ENCODE results near the gene AGTRAP.

AGTRAP gene

GRCh38 chr1:11770011-11770410 is 34.1 kb downstream of the AGTRAP start:
- Histone ChIP-seq H3K4me2 (no peak overlapping the region), H3K36me3 (ENCODE audit: insufficient read depth) (no peaks in the 10 kb centered on the region), H4K20me1 (ENCODE audit: insufficient read depth) (no peaks in the 10 kb centered on the region), H3K4me3 (IDR thresholded peaks at IDR 0.05; ENCODE audit: insufficient read depth, low read depth, low read length) (no peak overlapping the region), H3K79me2 (ENCODE audit: insufficient read depth, low read depth) (no peaks in the 10 kb centered on the region), H3K27ac (no peak overlapping the region), H3K9ac (no peak overlapping the region), H3K27me3 (ENCODE audit: insufficient read depth, low read depth) (peaks cover 42% of the 10 kb centered on the region), H2AFZ (ENCODE audit: low read depth) (no peak overlapping the region), H3K4me1 (ENCODE audit: low read depth, poor library complexity, severe bottlenecking) (no peaks in the 10 kb centered on the region)
- no peak for TF ChIP-seq CTCF (conservative IDR thresholded peaks at IDR 0.05; ENCODE audit: low read depth, low read length)

GRCh38 chr1:11771481-11772043 is 35.6 kb downstream of the AGTRAP start:
- no peaks in the 10 kb centered on the region for H4K20me1 ChIP-seq (ENCODE audit: insufficient read depth)

GRCh38 chr1:11772458-11772857 is 36.5 kb downstream of the AGTRAP start:
- H3K27me3 ChIP-seq (ENCODE audit: insufficient read depth, low read depth): peaks cover 26% of the 10 kb centered on the region
- H3K79me2 ChIP-seq (ENCODE audit: insufficient read depth, low read depth): no peaks in the 10 kb centered on the region
- no peak for TF ChIP-seq CTCF (conservative IDR thresholded peaks at IDR 0.05; ENCODE audit: low read depth, low read length)
- H4K20me1 ChIP-seq (ENCODE audit: insufficient read depth): no peaks in the 10 kb centered on the region
- H3K4me3 ChIP-seq (IDR thresholded peaks at IDR 0.05; ENCODE audit: insufficient read depth, low read depth, low read length): no peak overlapping the region
- no peak overlapping the region for H3K9ac ChIP-seq
- H3K4me2 ChIP-seq: no peak overlapping the region
- no peaks in the 10 kb centered on the region for H3K36me3 ChIP-seq (ENCODE audit: insufficient read depth)
- H3K4me1 ChIP-seq (ENCODE audit: low read depth, poor library complexity, severe bottlenecking): no peaks in the 10 kb centered on the region
- H2AFZ ChIP-seq (ENCODE audit: low read depth): no peak overlapping the region
- no peak overlapping the region for H3K27ac ChIP-seq

More at GRCh38 chr1:11771481-11772043, 35.6 kb downstream of the AGTRAP start:
- no peak for TF ChIP-seq CTCF (conservative IDR thresholded peaks at IDR 0.05; ENCODE audit: low read depth, low read length)
- Histone ChIP-seq H3K4me1 (ENCODE audit: low read depth, poor library complexity, severe bottlenecking) (no peaks in the 10 kb centered on the region), H3K27me3 (ENCODE audit: insufficient read depth, low read depth) (peaks cover 31% of the 10 kb centered on the region), H2AFZ (ENCODE audit: low read depth) (no peak overlapping the region), H3K79me2 (ENCODE audit: insufficient read depth, low read depth) (no peaks in the 10 kb centered on the region), H3K36me3 (ENCODE audit: insufficient read depth) (no peaks in the 10 kb centered on the region), H3K4me2 (no peak overlapping the region), H3K4me3 (IDR thresholded peaks at IDR 0.05; ENCODE audit: insufficient read depth, low read depth, low read length) (no peak overlapping the region), H3K27ac (no peak overlapping the region), H3K9ac (no peak overlapping the region)

- H3K27me3 ChIP-seq (ENCODE audit: insufficient read depth, low read depth): peaks cover 13% of the 10 kb centered on the region; the same call in 1 of the 2 replicates
- no peak for TF ChIP-seq CTCF (conservative IDR thresholded peaks at IDR 0.05; ENCODE audit: low read depth, low read length)
- no peaks in the 10 kb centered on the region for H3K36me3 ChIP-seq (ENCODE audit: insufficient read depth)
Measured at GRCh38 chr1:11774753-11775152, 38.8 kb downstream of the AGTRAP start.

More at GRCh38 chr1:11774753-11775152, 38.8 kb downstream of the AGTRAP start:
- Histone ChIP-seq H3K27ac (no peak overlapping the region), H3K4me3 (IDR thresholded peaks at IDR 0.05; ENCODE audit: insufficient read depth, low read depth, low read length) (no peak overlapping the region), H3K4me2 (no peak overlapping the region), H3K9ac (no peak overlapping the region), H3K4me1 (ENCODE audit: low read depth, poor library complexity, severe bottlenecking) (no peaks in the 10 kb centered on the region), H3K79me2 (ENCODE audit: insufficient read depth, low read depth) (no peaks in the 10 kb centered on the region), H4K20me1 (ENCODE audit: insufficient read depth) (no peaks in the 10 kb centered on the region), H2AFZ (ENCODE audit: low read depth) (no peak overlapping the region)

Data from KMS-11 (cell line).